IMR-90 (cell line): Measurements from ENCODE around the gene ATXN1. TPM values are rescaled to one million over a fixed set of nuclear protein-coding genes. Genes with fewer than 3 reads are reported as not detected.
A peak's percentile ranks its signal among the peaks of the same experiment; 100 is the strongest.

ENCODE experiments used
- ATAC-seq: fragments of 200-7000 bp; cut with Tn5 transposase; 2 replicates; pipeline ENCODE4 v1.9.1; 2020; ENCODE audit warnings: low read depth, mild to moderate bottlenecking, moderate library complexity
- BruUV-seq: library from RNA; stranded (reverse); fragments of 400-500 nt; replicated peaks from 2 replicates; lab custom pipeline; 2021; lab: Mats Ljungman, UMichigan
- CTCF ChIA-PET: fragments of 300-600 bp; formaldehyde crosslinking; extraction: SDS; loops from one replicate; lab custom pipeline; 2021; ENCODE audit warnings: antibody characterized with exemption; lab: Yijun Ruan, JAX
- POLR2A ChIA-PET: fragments of 300-600 bp; sonication (Branson Sonifier 250); formaldehyde crosslinking; loops from one replicate; lab custom pipeline; 2022; ENCODE audit warnings: antibody characterized with exemption; ENCODE audit not compliant: unreplicated experiment; lab: Charles Lee
- DNase-seq: peaks from one replicate; pipeline ENCODE4 v3.0.0; 2013
- H2AFZ ChIP-seq: replicated peaks from 2 replicates; pipeline ENCODE3; 2013; ENCODE audit warnings: low read length, mild to moderate bottlenecking; ENCODE audit not compliant: poor library complexity
- H2AK5ac ChIP-seq: 2 replicates; pipeline ENCODE4 v1.6.1; 2013; ENCODE audit warnings: low read depth, low read length, inconsistent platforms
- H2AK9ac ChIP-seq: replicated peaks from 2 replicates; pipeline ENCODE3; 2013; ENCODE audit warnings: mild to moderate bottlenecking, low read depth, low read length, moderate library complexity; ENCODE audit not compliant: poor library complexity
- H2BK120ac ChIP-seq: 2 replicates; pipeline ENCODE4 v1.6.1; 2013; ENCODE audit warnings: low read depth, low read length, inconsistent platforms
- H2BK15ac ChIP-seq: 3 replicates; pipeline ENCODE4 v1.6.1; 2013; ENCODE audit warnings: low read depth, low read length, inconsistent platforms
- H2BK20ac ChIP-seq: 2 replicates; pipeline ENCODE4 v1.6.1; 2013; ENCODE audit warnings: low read depth, mild to moderate bottlenecking, inconsistent platforms, low read length, moderate library complexity
- H2BK5ac ChIP-seq: 2 replicates; pipeline ENCODE4 v1.6.1; 2013; ENCODE audit warnings: mild to moderate bottlenecking, low read depth, low read length, inconsistent platforms; ENCODE audit not compliant: poor library complexity, severe bottlenecking
- H3K14ac ChIP-seq: replicated peaks from 2 replicates; pipeline ENCODE4 v1.6.1; 2013; ENCODE audit warnings: low read depth, low read length, inconsistent platforms
- H3K18ac ChIP-seq: 2 replicates; pipeline ENCODE4 v1.6.1; 2013; ENCODE audit warnings: low read depth, low read length, control low read depth
- H3K23ac ChIP-seq: 2 replicates; pipeline ENCODE4 v1.6.1; 2013; ENCODE audit warnings: low read depth, low read length, inconsistent platforms
- H3K27ac ChIP-seq: 2 replicates; pipeline ENCODE4 v1.5.1; 2013; ENCODE audit warnings: mild to moderate bottlenecking, control low read depth, low read length; ENCODE audit not compliant: insufficient read depth
- H3K27me3 ChIP-seq: 2 replicates; pipeline ENCODE4 v1.6.1; 2013; ENCODE audit warnings: low read length; ENCODE audit not compliant: control insufficient read depth, insufficient read depth
- H3K36me3 ChIP-seq: 2 replicates; pipeline ENCODE4 v1.6.1; 2013; ENCODE audit warnings: low read length, mixed read lengths; ENCODE audit not compliant: control insufficient read depth, insufficient read depth
- H3K4ac ChIP-seq: 2 replicates; pipeline ENCODE4 v1.6.1; 2013; ENCODE audit warnings: low read depth, low read length, inconsistent platforms
- H3K4me1 ChIP-seq: 2 replicates; pipeline ENCODE4 v1.6.1; 2013; ENCODE audit warnings: low read length, mixed read lengths; ENCODE audit not compliant: control insufficient read depth, insufficient read depth
- H3K4me2 ChIP-seq: 2 replicates; pipeline ENCODE4 v1.6.1; 2013; ENCODE audit warnings: low read depth, mild to moderate bottlenecking, control low read depth, low read length, moderate library complexity
- H3K4me3 ChIP-seq: 2 replicates; pipeline ENCODE4 v1.5.1; 2013; ENCODE audit warnings: low read depth, mild to moderate bottlenecking, control low read depth, low read length, moderate library complexity; ENCODE audit not compliant: insufficient read depth
- H3K56ac ChIP-seq: 2 replicates; pipeline ENCODE4 v1.6.1; 2013; ENCODE audit warnings: low read length, inconsistent platforms; ENCODE audit not compliant: insufficient read depth; ENCODE audit errors: extremely low read depth
- H3K79me1 ChIP-seq, 2 experiments: 2 replicates each; pipeline ENCODE4 v1.6.1; 2013; ENCODE audit warnings: low read length in 2 of 2, inconsistent platforms in 1 of 2, low read depth in 1 of 2
- H3K9ac ChIP-seq: 2 replicates; pipeline ENCODE4 v1.6.1; 2013; ENCODE audit warnings: low read depth, low read length, control low read depth
- H3K9me1 ChIP-seq: 2 replicates; pipeline ENCODE4 v1.6.1; 2013; ENCODE audit warnings: low read length, inconsistent platforms; ENCODE audit not compliant: insufficient read depth
- H3K9me3 ChIP-seq: 2 replicates; pipeline ENCODE4 v1.6.1; 2013; ENCODE audit warnings: low read length; ENCODE audit not compliant: control insufficient read depth, insufficient read depth
- H4K20me1 ChIP-seq: 2 replicates; pipeline ENCODE4 v1.6.1; 2013; ENCODE audit warnings: low read length, inconsistent platforms; ENCODE audit not compliant: insufficient read depth
- H4K5ac ChIP-seq: 2 replicates; pipeline ENCODE4 v1.6.1; 2013; ENCODE audit warnings: mild to moderate bottlenecking, low read depth, low read length, control low read depth
- H4K8ac ChIP-seq, 2 experiments: 2 replicates each; pipeline ENCODE4 v1.6.1; 2013; ENCODE audit warnings: low read depth in 2 of 2, low read length in 2 of 2, control low read depth in 1 of 2, inconsistent platforms in 1 of 2
- H4K91ac ChIP-seq: 2 replicates; pipeline ENCODE4 v1.6.1; 2013; ENCODE audit warnings: low read depth, low read length, inconsistent platforms; ENCODE audit not compliant: insufficient read depth
- BHLHE40 ChIP-seq: fragments of 150-350 bp; IDR thresholded peaks from 2 replicates; pipeline ENCODE4 v1.6.1; 2016; ENCODE audit warnings: mild to moderate bottlenecking, low read depth, low read length
- CEBPB ChIP-seq: IDR thresholded peaks from 2 replicates; pipeline ENCODE4 v1.6.1; 2012; ENCODE audit warnings: low read depth, low read length, improper control_type of control experiment
- CHD1 ChIP-seq: IDR thresholded peaks from 2 replicates; pipeline ENCODE4 v1.6.1; 2012; ENCODE audit warnings: low read depth, low read length, improper control_type of control experiment
- FOS ChIP-seq: fragments of 150-350 bp; IDR thresholded peaks from 2 replicates; pipeline ENCODE4 v1.6.1; 2016; ENCODE audit warnings: low read depth, low read length
- MAFK ChIP-seq: IDR thresholded peaks from 2 replicates; pipeline ENCODE4 v1.6.1; 2012; ENCODE audit warnings: low read depth, low read length, improper control_type of control experiment
- MAZ ChIP-seq: IDR thresholded peaks from 2 replicates; pipeline ENCODE4 v1.6.1; 2012; ENCODE audit warnings: low read depth, mild to moderate bottlenecking, low read length, improper control_type of control experiment, moderate library complexity, borderline replicate concordance
- MXI1 ChIP-seq: IDR thresholded peaks from 2 replicates; pipeline ENCODE4 v1.6.1; 2012; ENCODE audit warnings: low read depth, mild to moderate bottlenecking, low read length, moderate library complexity, borderline replicate concordance
- NFE2L2 ChIP-seq: fragments of 150-350 bp; IDR thresholded peaks from 2 replicates; pipeline ENCODE4 v1.6.1; 2016; ENCODE audit warnings: low read depth, mild to moderate bottlenecking, low read length
- POLR2A ChIP-seq: IDR thresholded peaks from 2 replicates; pipeline ENCODE4 v1.6.1; 2012; ENCODE audit warnings: mild to moderate bottlenecking, low read depth, low read length
- RAD21 ChIP-seq: IDR thresholded peaks from 2 replicates; pipeline ENCODE4 v1.6.1; 2012; ENCODE audit warnings: low read length, improper control_type of control experiment
- RCOR1 ChIP-seq: IDR thresholded peaks from 2 replicates; pipeline ENCODE4 v1.6.1; 2012; ENCODE audit warnings: mild to moderate bottlenecking, low read length, improper control_type of control experiment; ENCODE audit not compliant: insufficient replicate concordance
- RFX5 ChIP-seq: IDR thresholded peaks from 2 replicates; pipeline ENCODE4 v1.8.0; 2012; ENCODE audit warnings: low read depth, mild to moderate bottlenecking, low read length, moderate library complexity
- SMC3 ChIP-seq: fragments of 150-350 bp; IDR thresholded peaks from 2 replicates; pipeline ENCODE4 v1.6.1; 2016; ENCODE audit warnings: low read depth, mild to moderate bottlenecking, antibody characterized with exemption, low read length, moderate library complexity
- WGBS, 2 experiments: methylation state at CpG; one replicate each; pipeline versions ENCODE4 v1.1.5 to v1.1.7; 2013; ENCODE audit warnings: missing lambda C conversion rate in 2 of 2; ENCODE audit not compliant: insufficient read length in 1 of 2; ENCODE audit errors: extremely low coverage in 2 of 2; 5-methylcytosine and 5-hydroxymethylcytosine counted together
- dilution Hi-C: fragments of 300-500 bp; cut with HindIII; formaldehyde crosslinking; loops from one replicate; pipeline ENCODE4 v1.14.3; 2018; ENCODE audit warnings: low sequenced_read_pairs; ENCODE audit not compliant: unreplicated experiment
- in situ Hi-C: fragments of 300-500 bp; cut with MboI; formaldehyde crosslinking; loops from 3 replicates; pipeline ENCODE4 v1.14.3; 2019; ENCODE audit warnings: low sequenced_read_pairs, inconsistent platforms, mixed read lengths
- intact Hi-C: fragments of 100-400 bp; cut with micrococcal nuclease; formaldehyde crosslinking; loops from 2 replicates; pipeline ENCODE4 v1.10.0; 2022
- polyA plus RNA-seq, 3 experiments: library from polyadenylated mRNA; depleted of rRNA; stranded (reverse); fragments of >200 nt; gene quantifications; 2 replicates each; pipeline ENCODE4 v1.2.3, GENCODE V29; 2012; ENCODE audit warnings: low replicate concordance in 1 of 3
- total RNA-seq: library from RNA; depleted of rRNA; stranded (reverse); fragments of >200 nt; gene quantifications from 2 replicates; pipeline ENCODE4 v1.2.3, GENCODE V29; 2012
- TF ChIP-seq, protein P1 (sequence below): conservative IDR thresholded peaks from 2 replicates; pipeline ENCODE4 v1.5.1; 2012; ENCODE audit warnings: mild to moderate bottlenecking, low read depth, low read length, improper control_type of control experiment
- TF ChIP-seq, protein P2 (sequence below): fragments of 150-350 bp; IDR thresholded peaks from 2 replicates; pipeline ENCODE4 v1.6.1; 2016; ENCODE audit warnings: low read depth, mild to moderate bottlenecking, low read length, moderate library complexity, borderline replicate concordance

Gene ATXN1
- total and polyA plus RNA-seq, 2 of the 4 experiments (the other 2 are of a cell fraction), result 7.3 to 11.1 TPM

GRCh38 chr6:16404456-16404855 lies 356.8 kb downstream of the ATXN1 start:
- no peaks in the 10 kb centered on the region for H3K9me3 ChIP-seq
- peak overlapping the region; percentile 75 for H2BK120ac ChIP-seq
- peak overlapping the region; percentile 87; the same call in 2 of the 3 replicates for H2BK15ac ChIP-seq
- no peak for DNase-seq
- H2AFZ ChIP-seq, result no peak overlapping the region
- H3K27ac ChIP-seq, result peak overlapping the region; percentile 80; the same call in 1 of the 2 replicates
- H3K79me1 ChIP-seq, result peaks cover 9 to 30% of the 10 kb centered on the region in 2 experiments
- ChIA-PET CTCF (interaction anchor here (0.6 kb wide), 1 partner anchor 43 kb away, joined by 3 read pairs; no protein-coding TSS in a partner anchor), POLR2A (no interaction called here)
- H3K4ac ChIP-seq, result peak overlapping the region; percentile 79
- peak overlapping the region; percentile 28; the same call in 1 of the 2 replicates for H3K9ac ChIP-seq
- H2BK5ac ChIP-seq, result peak overlapping the region; percentile 61
- peak overlapping the region; percentile 94 for H2AK5ac ChIP-seq
- H4K20me1 ChIP-seq, result no peaks in the 10 kb centered on the region
- peak overlapping the region; percentile 64 for H3K14ac ChIP-seq
- peak overlapping the region; percentile 87 for H4K91ac ChIP-seq
- peak overlapping the region; percentile 75 to 84; a peak in 2 of 4 replicates for H4K8ac ChIP-seq
- 0 out of 2 replicates have a peak overlapping the region, but pooled peaks have one; percentile 10 for H3K56ac ChIP-seq
- H3K4me2 ChIP-seq, result peak overlapping the region; percentile 12; the same call in 1 of the 2 replicates
- no peak for ATAC-seq
- H3K18ac ChIP-seq, result peak overlapping the region; percentile 89
- dilution Hi-C loops (no loop called here), intact Hi-C loops (loop anchor here (5.0 to 10.0 kb wide), 3 partner anchors 108 to 560 kb away; partner anchors contain the start of gene ATXN1), in situ Hi-C loops (loop anchor here (10.0 kb wide), 1 partner anchor 360 kb away; the partner anchor contains the start of gene ATXN1)
- peak overlapping the region; percentile 89 for H4K5ac ChIP-seq
- no TSS peak for BruUV-seq
- 100% methylated on average over 7 of the region's 15 CpGs; no CpG with 5 or more reads in 1 of the 2 experiments for WGBS, 2 experiments
- H3K9me1 ChIP-seq, result peaks cover 22% of the 10 kb centered on the region
- peaks cover 8% of the 10 kb centered on the region; the same call in 1 of the 2 replicates for H3K36me3 ChIP-seq
- peaks cover 34% of the 10 kb centered on the region for H3K4me1 ChIP-seq
- no peaks in the 10 kb centered on the region for H3K27me3 ChIP-seq
- no peak overlapping the region for H2AK9ac ChIP-seq
- H2BK20ac ChIP-seq, result 0 out of 2 replicates have a peak overlapping the region, but pooled peaks have one; percentile 6
- H3K23ac ChIP-seq, result peak overlapping the region; percentile 70
- H3K4me3 ChIP-seq, result no peak overlapping the region
- TF ChIP-seq FOS (no peak), NFE2L2 (no peak), MXI1 (no peak), RFX5 (no peak), POLR2A (no peak), RCOR1 (no peak), SMC3 (no peak), MAFK (no peak), CEBPB (no peak), RAD21 (no peak), CHD1 (no peak), BHLHE40 (no peak), MAZ (no peak)
- TF ChIP-seq, protein P1, sequence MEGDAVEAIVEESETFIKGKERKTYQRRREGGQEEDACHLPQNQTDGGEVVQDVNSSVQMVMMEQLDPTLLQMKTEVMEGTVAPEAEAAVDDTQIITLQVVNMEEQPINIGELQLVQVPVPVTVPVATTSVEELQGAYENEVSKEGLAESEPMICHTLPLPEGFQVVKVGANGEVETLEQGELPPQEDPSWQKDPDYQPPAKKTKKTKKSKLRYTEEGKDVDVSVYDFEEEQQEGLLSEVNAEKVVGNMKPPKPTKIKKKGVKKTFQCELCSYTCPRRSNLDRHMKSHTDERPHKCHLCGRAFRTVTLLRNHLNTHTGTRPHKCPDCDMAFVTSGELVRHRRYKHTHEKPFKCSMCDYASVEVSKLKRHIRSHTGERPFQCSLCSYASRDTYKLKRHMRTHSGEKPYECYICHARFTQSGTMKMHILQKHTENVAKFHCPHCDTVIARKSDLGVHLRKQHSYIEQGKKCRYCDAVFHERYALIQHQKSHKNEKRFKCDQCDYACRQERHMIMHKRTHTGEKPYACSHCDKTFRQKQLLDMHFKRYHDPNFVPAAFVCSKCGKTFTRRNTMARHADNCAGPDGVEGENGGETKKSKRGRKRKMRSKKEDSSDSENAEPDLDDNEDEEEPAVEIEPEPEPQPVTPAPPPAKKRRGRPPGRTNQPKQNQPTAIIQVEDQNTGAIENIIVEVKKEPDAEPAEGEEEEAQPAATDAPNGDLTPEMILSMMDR, result no peak
- TF ChIP-seq, protein P2, sequence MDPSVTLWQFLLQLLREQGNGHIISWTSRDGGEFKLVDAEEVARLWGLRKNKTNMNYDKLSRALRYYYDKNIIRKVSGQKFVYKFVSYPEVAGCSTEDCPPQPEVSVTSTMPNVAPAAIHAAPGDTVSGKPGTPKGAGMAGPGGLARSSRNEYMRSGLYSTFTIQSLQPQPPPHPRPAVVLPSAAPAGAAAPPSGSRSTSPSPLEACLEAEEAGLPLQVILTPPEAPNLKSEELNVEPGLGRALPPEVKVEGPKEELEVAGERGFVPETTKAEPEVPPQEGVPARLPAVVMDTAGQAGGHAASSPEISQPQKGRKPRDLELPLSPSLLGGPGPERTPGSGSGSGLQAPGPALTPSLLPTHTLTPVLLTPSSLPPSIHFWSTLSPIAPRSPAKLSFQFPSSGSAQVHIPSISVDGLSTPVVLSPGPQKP, result no peak
